DND-41 (cell line): ENCODE results near the gene NCK2.
"Not testable (repeated sequence)": the region's sequence is repeated elsewhere in the genome, so short reads cannot be mapped to it uniquely, and the experiment has no call there.

Source experiments
- ATAC-seq: fragments of 200-7000 bp; cut with Tn5 transposase; 3 replicates; pipeline ENCODE4 v1.9.1; 2021; ENCODE audit warnings: low read depth; ENCODE audit not compliant: insufficient read depth
- DNase-seq: peaks from one replicate; pipeline ENCODE4 v3.0.0-alpha.2; 2020
- H2AFZ ChIP-seq: 2 replicates; pipeline ENCODE4 v1.6.0; 2012; ENCODE audit warnings: low read depth, low read length
- H3K27ac ChIP-seq: 2 replicates; pipeline ENCODE4 v1.5.1; 2012; ENCODE audit warnings: low read length, inconsistent platforms
- H3K27me3 ChIP-seq: fragments of 200-600 bp; sonication (generic); 2 replicates; pipeline ENCODE4 v1.6.0; 2012; ENCODE audit warnings: low read length, mild to moderate bottlenecking, inconsistent platforms; ENCODE audit not compliant: insufficient read depth, poor library complexity
- H3K36me3 ChIP-seq: 2 replicates; pipeline ENCODE4 v1.5.1; 2012; ENCODE audit warnings: low read length, inconsistent platforms; ENCODE audit not compliant: insufficient read depth
- H3K4me1 ChIP-seq: 2 replicates; pipeline ENCODE4 v1.5.1; 2012; ENCODE audit warnings: mild to moderate bottlenecking, low read length; ENCODE audit not compliant: insufficient read depth
- H3K4me2 ChIP-seq: 2 replicates; pipeline ENCODE4 v1.6.0; 2012; ENCODE audit warnings: mild to moderate bottlenecking, moderate library complexity, low read length, inconsistent platforms; ENCODE audit not compliant: insufficient read depth
- H3K4me3 ChIP-seq, 2 experiments: fragments of 200-600 bp in 1 of 2; shearing (Covaris generic) in 1 of 2; 2 replicates each; pipeline ENCODE4 v1.5.1; 2012 to 2016; ENCODE audit warnings: inconsistent platforms in 2 of 2, low read length in 2 of 2, mild to moderate bottlenecking in 2 of 2, low read depth in 1 of 2, moderate library complexity in 1 of 2
- H3K79me2 ChIP-seq: 2 replicates; pipeline ENCODE4 v1.6.0; 2012; ENCODE audit warnings: low read length, inconsistent platforms; ENCODE audit not compliant: insufficient read depth
- H3K9ac ChIP-seq: 2 replicates; pipeline ENCODE4 v1.6.0; 2012; ENCODE audit warnings: low read depth, mild to moderate bottlenecking, inconsistent platforms, low read length, moderate library complexity
- H3K9me3 ChIP-seq: 2 replicates; pipeline ENCODE4 v1.5.1; 2012; ENCODE audit warnings: low read length, moderate library complexity, mild to moderate bottlenecking, inconsistent platforms; ENCODE audit not compliant: insufficient read depth, severe bottlenecking
- H4K20me1 ChIP-seq: 2 replicates; pipeline ENCODE4 v1.6.0; 2012; ENCODE audit warnings: low read length; ENCODE audit not compliant: insufficient read depth
- CTCF ChIP-seq: IDR thresholded peaks from 2 replicates; pipeline ENCODE4 v1.5.1; 2012; ENCODE audit warnings: borderline replicate concordance, low read length, moderate library complexity, mild to moderate bottlenecking; ENCODE audit not compliant: poor library complexity, severe bottlenecking; ENCODE audit errors: extremely low read depth
- EZH2 ChIP-seq: IDR thresholded peaks from 3 replicates; pipeline ENCODE4 v1.6.1; 2012; ENCODE audit warnings: borderline replicate concordance, low read depth, mild to moderate bottlenecking, moderate library complexity, low read length, inconsistent platforms; ENCODE audit not compliant: severe bottlenecking

NCK2 gene

GRCh38 chr2:105894327-105894944 lies 149.7 kb downstream of the NCK2 start:
- peak overlapping the region; percentile 85 for H3K27ac ChIP-seq
- no peak for TF ChIP-seq EZH2
- TF ChIP-seq CTCF: no peak
- H3K4me1 ChIP-seq: peaks cover 34% of the 10 kb centered on the region
- H3K36me3 ChIP-seq: peaks cover 31% of the 10 kb centered on the region
- DNase-seq (no peak), ATAC-seq (no peak)
- H3K9me3 ChIP-seq: peaks cover 8% of the 10 kb centered on the region
- no peak overlapping the region for H3K4me2 ChIP-seq
- H3K79me2 ChIP-seq: peaks cover 18% of the 10 kb centered on the region
- no peaks in the 10 kb centered on the region for H3K27me3 ChIP-seq
- H2AFZ ChIP-seq: no peak overlapping the region
- H4K20me1 ChIP-seq: no peaks in the 10 kb centered on the region
- no peak overlapping the region for H3K9ac ChIP-seq
- no peak overlapping the region for H3K4me3 ChIP-seq

- peak overlapping the region; percentile 19 for H3K4me2 ChIP-seq
- H3K36me3 ChIP-seq: peaks cover 31% of the 10 kb centered on the region
- peaks cover 4% of the 10 kb centered on the region for H3K79me2 ChIP-seq
- no peak overlapping the region for H2AFZ ChIP-seq
- H3K9me3 ChIP-seq: peaks cover 8% of the 10 kb centered on the region
- DNase-seq (peak; percentile 75), ATAC-seq (peak; percentile 97)
- no peaks in the 10 kb centered on the region for H4K20me1 ChIP-seq
- no peak for TF ChIP-seq CTCF
- no peak for TF ChIP-seq EZH2
- peaks cover 34% of the 10 kb centered on the region for H3K4me1 ChIP-seq
- H3K4me3 ChIP-seq: no peak overlapping the region
- H3K27me3 ChIP-seq: no peaks in the 10 kb centered on the region
- peak overlapping the region; percentile 36 for H3K9ac ChIP-seq
- H3K27ac ChIP-seq: peak overlapping the region; percentile 85
Measured at GRCh38 chr2:105895990-105896764, 151.5 kb downstream of the NCK2 start.

GRCh38 chr2:105896765-105897163 lies 152.1 kb downstream of the NCK2 start:
- Histone ChIP-seq H3K27ac (peak overlapping the region; percentile 85), H3K4me3 (no peak overlapping the region), H3K4me1 (peaks cover 34% of the 10 kb centered on the region), H3K4me2 (peak overlapping the region; percentile 19; the same call in 1 of the 2 replicates), H3K27me3 (no peaks in the 10 kb centered on the region), H3K9me3 (peaks cover 8% of the 10 kb centered on the region), H3K36me3 (peaks cover 31% of the 10 kb centered on the region), H3K9ac (peak overlapping the region; percentile 36; the same call in 1 of the 2 replicates), H2AFZ (no peak overlapping the region), H3K79me2 (peaks cover 3% of the 10 kb centered on the region; the same call in 1 of the 2 replicates), H4K20me1 (no peaks in the 10 kb centered on the region)
- DNase-seq: no peak
- TF ChIP-seq EZH2 (no peak), CTCF (no peak)
- no peak for ATAC-seq

- DNase-seq, H4K20me1 ChIP-seq, ATAC-seq, H3K27me3 ChIP-seq, H3K27ac ChIP-seq, H3K4me3 ChIP-seq, H3K79me2 ChIP-seq, H2AFZ ChIP-seq, H3K9me3 ChIP-seq, H3K9ac ChIP-seq, H3K4me2 ChIP-seq: not testable (repeated sequence)
- H3K36me3 ChIP-seq: peaks cover 29% of the 10 kb centered on the region
- H3K4me1 ChIP-seq: peaks cover 34% of the 10 kb centered on the region
Measured at GRCh38 chr2:105897694-105898093, 153.0 kb downstream of the NCK2 start.
